ENCODE data around the gene CA10.

The CA10 gene

DNA sequence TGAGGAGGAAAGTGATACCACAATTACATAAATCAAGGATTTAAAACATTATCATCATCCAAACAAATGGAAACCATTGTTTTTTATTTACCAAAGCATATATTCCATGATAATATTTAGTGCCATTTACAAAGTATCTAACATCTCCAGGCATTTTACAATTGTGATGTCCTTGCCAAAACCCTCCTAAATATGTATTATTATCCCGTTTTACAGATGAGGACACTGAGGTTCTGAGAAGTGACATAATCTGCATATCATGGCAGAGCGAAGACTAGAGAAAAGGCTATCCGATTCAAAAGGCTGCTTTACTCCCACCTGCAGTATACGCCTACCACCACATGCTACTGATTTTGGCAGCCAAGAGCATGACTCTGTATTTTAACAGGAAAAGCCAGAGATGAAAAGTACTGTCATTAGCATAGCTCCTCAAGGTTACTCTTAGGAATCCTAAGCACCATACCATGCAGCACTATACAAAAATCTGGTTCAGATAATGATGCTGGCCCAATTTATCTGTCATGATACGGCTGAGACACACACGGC is 301.4 kb downstream of the CA10 start:
- no peaks in the 10 kb centered on the region for H3K9me3 ChIP-seq (ENCODE audit: control insufficient read depth, low read length)
- H3K4me1 ChIP-seq (ENCODE audit: control insufficient read depth, insufficient read depth, low read length) = no peaks in the 10 kb centered on the region
- H3K27me3 ChIP-seq (replicated peaks; ENCODE audit: control insufficient read depth, insufficient read depth, low read length) = peaks cover 22% of the 10 kb centered on the region
- no peaks in the 10 kb centered on the region for H3K36me3 ChIP-seq (ENCODE audit: control insufficient read depth, insufficient read depth, low read length, severe bottlenecking)
- no peak overlapping the region for H3K4me3 ChIP-seq (ENCODE audit: low read length)
- H3K9ac ChIP-seq (ENCODE audit: low read length) = no peak overlapping the region
- DNase-seq (ENCODE audit: low read depth) = no peak

GRCh38 chr17:51855806-51856205 is 302.7 kb downstream of the CA10 start:
- no peak overlapping the region for H3K4me3 ChIP-seq (ENCODE audit: low read length)
- H3K9me3 ChIP-seq (ENCODE audit: control insufficient read depth, low read length) = no peaks in the 10 kb centered on the region
- H3K36me3 ChIP-seq (ENCODE audit: control insufficient read depth, insufficient read depth, low read length, severe bottlenecking) = no peaks in the 10 kb centered on the region
- H3K4me1 ChIP-seq (ENCODE audit: control insufficient read depth, insufficient read depth, low read length) = no peaks in the 10 kb centered on the region
- H3K9ac ChIP-seq (ENCODE audit: low read length) = no peak overlapping the region
- no peak for DNase-seq (ENCODE audit: low read depth)
- H3K27me3 ChIP-seq (replicated peaks; ENCODE audit: control insufficient read depth, insufficient read depth, low read length) = peaks cover 22% of the 10 kb centered on the region

DNA sequence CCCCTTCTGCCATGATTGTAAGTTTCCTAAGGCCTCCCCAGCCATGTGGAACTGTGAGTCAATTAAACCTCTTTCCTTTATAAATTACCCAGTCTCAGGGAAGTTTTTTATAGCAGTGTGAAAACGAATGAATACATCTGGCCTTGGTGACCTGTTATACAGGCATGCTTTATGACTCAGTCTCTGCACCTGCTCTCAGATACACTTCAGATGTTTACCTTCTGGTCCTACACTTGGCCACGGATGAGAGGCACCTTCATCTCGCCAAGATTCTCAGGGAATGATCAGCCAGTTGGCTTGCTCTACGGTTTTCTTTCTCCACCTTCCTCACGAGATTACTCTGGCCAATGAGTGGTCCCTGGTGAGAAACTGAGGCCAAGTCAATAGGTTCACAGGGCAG is 304.7 kb downstream of the CA10 start:
- no peak overlapping the region for H3K4me3 ChIP-seq (ENCODE audit: low read length)
- DNase-seq (ENCODE audit: low read depth) = no peak
- no peak overlapping the region for H3K9ac ChIP-seq (ENCODE audit: low read length)
- H3K36me3 ChIP-seq (ENCODE audit: control insufficient read depth, insufficient read depth, low read length, severe bottlenecking) = no peaks in the 10 kb centered on the region
- no peaks in the 10 kb centered on the region for H3K4me1 ChIP-seq (ENCODE audit: control insufficient read depth, insufficient read depth, low read length)
- no peaks in the 10 kb centered on the region for H3K9me3 ChIP-seq (ENCODE audit: control insufficient read depth, low read length)
- peaks cover 18% of the 10 kb centered on the region for H3K27me3 ChIP-seq (replicated peaks; ENCODE audit: control insufficient read depth, insufficient read depth, low read length)

DNA sequence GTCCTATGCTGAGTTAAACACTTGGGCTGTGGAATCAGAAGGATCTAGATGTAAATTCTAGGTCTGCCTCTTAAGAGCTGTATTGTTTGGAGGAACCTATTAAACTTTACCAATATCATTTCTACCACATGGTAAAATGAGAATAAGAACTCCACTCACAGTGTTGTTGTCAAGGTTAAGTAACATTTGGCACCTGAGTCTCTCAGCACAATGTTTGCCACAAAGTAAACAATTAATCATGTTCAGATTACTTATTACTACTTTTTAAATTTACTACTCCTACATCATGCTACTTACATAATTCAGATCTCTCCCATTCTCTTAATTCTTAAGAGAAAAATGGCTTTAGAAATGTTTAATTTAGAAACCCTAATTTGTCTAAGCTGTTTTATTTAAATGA is 305.9 kb downstream of the CA10 start:
- Histone ChIP-seq H3K36me3 (ENCODE audit: control insufficient read depth, insufficient read depth, low read length, severe bottlenecking) (no peaks in the 10 kb centered on the region), H3K9me3 (ENCODE audit: control insufficient read depth, low read length) (no peaks in the 10 kb centered on the region), H3K9ac (ENCODE audit: low read length) (no peak overlapping the region), H3K4me3 (ENCODE audit: low read length) (no peak overlapping the region), H3K27me3 (replicated peaks; ENCODE audit: control insufficient read depth, insufficient read depth, low read length) (peaks cover 14% of the 10 kb centered on the region), H3K4me1 (ENCODE audit: control insufficient read depth, insufficient read depth, low read length) (no peaks in the 10 kb centered on the region)
- DNase-seq (ENCODE audit: low read depth) = no peak

GRCh38 chr17:51850201-51850600 is 308.3 kb downstream of the CA10 start:
- H3K27me3 ChIP-seq (replicated peaks; ENCODE audit: control insufficient read depth, insufficient read depth, low read length) = peaks cover under 1% of the 10 kb centered on the region
- DNase-seq (ENCODE audit: low read depth) = no peak
- no peaks in the 10 kb centered on the region for H3K9me3 ChIP-seq (ENCODE audit: control insufficient read depth, low read length)
- no peak overlapping the region for H3K4me3 ChIP-seq (ENCODE audit: low read length)
- no peak overlapping the region for H3K9ac ChIP-seq (ENCODE audit: low read length)
- H3K36me3 ChIP-seq (ENCODE audit: control insufficient read depth, insufficient read depth, low read length, severe bottlenecking) = no peaks in the 10 kb centered on the region
- H3K4me1 ChIP-seq (ENCODE audit: control insufficient read depth, insufficient read depth, low read length) = no peaks in the 10 kb centered on the region

DNA sequence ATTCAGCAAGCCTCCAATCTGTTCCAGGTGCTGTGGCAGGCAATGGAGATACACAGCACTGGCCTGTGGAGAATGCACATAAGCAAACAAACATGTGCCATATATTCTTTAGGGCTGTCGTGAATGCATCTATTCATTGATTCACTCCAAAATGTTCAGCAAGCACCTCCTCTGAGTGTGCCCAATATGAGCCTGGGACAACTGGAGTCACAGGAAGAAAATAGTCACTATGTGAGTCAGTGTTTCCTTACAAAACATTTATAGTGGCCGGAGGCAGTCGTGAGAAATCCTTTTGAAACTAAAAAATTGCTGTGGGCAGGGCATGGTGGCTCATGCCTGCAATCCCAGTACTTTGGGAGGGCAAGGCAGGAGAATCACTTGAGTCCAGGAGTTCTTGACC is 310.1 kb downstream of the CA10 start:
- DNase-seq (ENCODE audit: low read depth) = no peak
- Histone ChIP-seq H3K4me1 (ENCODE audit: control insufficient read depth, insufficient read depth, low read length) (no peaks in the 10 kb centered on the region), H3K4me3 (ENCODE audit: low read length) (no peak overlapping the region), H3K9ac (ENCODE audit: low read length) (no peak overlapping the region), H3K36me3 (ENCODE audit: control insufficient read depth, insufficient read depth, low read length, severe bottlenecking) (no peaks in the 10 kb centered on the region), H3K27me3 (replicated peaks; ENCODE audit: control insufficient read depth, insufficient read depth, low read length) (no peaks in the 10 kb centered on the region), H3K9me3 (ENCODE audit: control insufficient read depth, low read length) (no peaks in the 10 kb centered on the region)

GRCh38 chr17:51846566-51846965 is 311.9 kb downstream of the CA10 start:
- H3K9me3 ChIP-seq (ENCODE audit: control insufficient read depth, low read length) = no peaks in the 10 kb centered on the region
- no peak overlapping the region for H3K4me3 ChIP-seq (ENCODE audit: low read length)
- H3K27me3 ChIP-seq (replicated peaks; ENCODE audit: control insufficient read depth, insufficient read depth, low read length) = no peaks in the 10 kb centered on the region
- no peak overlapping the region for H3K9ac ChIP-seq (ENCODE audit: low read length)
- H3K36me3 ChIP-seq (ENCODE audit: control insufficient read depth, insufficient read depth, low read length, severe bottlenecking) = no peaks in the 10 kb centered on the region
- no peaks in the 10 kb centered on the region for H3K4me1 ChIP-seq (ENCODE audit: control insufficient read depth, insufficient read depth, low read length)
- DNase-seq (ENCODE audit: low read depth) = no peak

DNA sequence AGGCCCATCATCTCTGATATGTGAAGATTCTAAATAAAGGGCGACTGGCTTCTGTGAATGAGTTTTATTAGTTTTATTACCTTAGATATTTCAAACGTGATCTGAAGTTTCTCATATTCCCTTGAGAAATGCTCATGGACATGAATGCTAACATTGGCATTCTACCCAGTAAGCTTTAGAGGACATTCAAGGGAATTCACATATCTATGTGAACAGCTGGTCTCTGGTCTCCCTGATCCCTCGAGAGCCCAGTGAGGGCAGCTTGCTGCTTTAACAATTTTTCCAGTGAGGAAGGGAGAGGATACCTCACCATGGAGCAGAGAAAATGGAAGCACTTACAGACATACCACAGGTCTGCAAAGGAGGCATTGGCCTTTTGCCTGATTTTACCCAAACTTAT is 312.7 kb downstream of the CA10 start:
- Histone ChIP-seq H3K9me3 (ENCODE audit: control insufficient read depth, low read length) (no peaks in the 10 kb centered on the region), H3K9ac (ENCODE audit: low read length) (no peak overlapping the region), H3K27me3 (replicated peaks; ENCODE audit: control insufficient read depth, insufficient read depth, low read length) (peaks cover 7% of the 10 kb centered on the region)

DNA sequence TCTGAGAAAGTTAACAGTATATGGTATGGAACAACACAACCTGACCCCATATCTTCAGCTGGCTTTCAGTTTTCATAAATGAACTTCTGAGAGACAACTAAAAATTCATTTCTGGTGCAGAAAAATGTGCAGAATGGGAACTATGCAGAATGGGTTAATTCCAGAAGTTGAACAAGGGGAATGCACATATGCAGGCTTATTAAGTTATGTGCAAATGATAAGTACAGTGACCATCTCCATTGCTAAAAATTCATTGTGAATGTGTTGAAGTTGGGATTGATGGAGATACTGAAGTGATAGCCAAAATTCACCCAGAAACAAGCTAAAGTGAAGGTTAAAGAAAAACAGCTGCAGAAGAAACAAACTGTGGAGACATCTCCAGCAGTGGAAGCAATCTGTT is 315.8 kb downstream of the CA10 start:
- DNase-seq (ENCODE audit: low read depth) = no peak
- H3K9me3 ChIP-seq (ENCODE audit: control insufficient read depth, low read length) = no peaks in the 10 kb centered on the region
- H3K27me3 ChIP-seq (replicated peaks; ENCODE audit: control insufficient read depth, insufficient read depth, low read length) = peaks cover 8% of the 10 kb centered on the region
- H3K9ac ChIP-seq (ENCODE audit: low read length) = no peak overlapping the region
- H3K36me3 ChIP-seq (ENCODE audit: control insufficient read depth, insufficient read depth, low read length, severe bottlenecking) = no peaks in the 10 kb centered on the region
- no peaks in the 10 kb centered on the region for H3K4me1 ChIP-seq (ENCODE audit: control insufficient read depth, insufficient read depth, low read length)
- H3K4me3 ChIP-seq (ENCODE audit: low read length) = no peak overlapping the region

More for the DNA sequence above, 312.7 kb downstream of the CA10 start:
- DNase-seq (ENCODE audit: low read depth) = no peak
- Histone ChIP-seq H3K4me1 (ENCODE audit: control insufficient read depth, insufficient read depth, low read length) (no peaks in the 10 kb centered on the region), H3K4me3 (ENCODE audit: low read length) (no peak overlapping the region), H3K36me3 (ENCODE audit: control insufficient read depth, insufficient read depth, low read length, severe bottlenecking) (no peaks in the 10 kb centered on the region)

DNA sequence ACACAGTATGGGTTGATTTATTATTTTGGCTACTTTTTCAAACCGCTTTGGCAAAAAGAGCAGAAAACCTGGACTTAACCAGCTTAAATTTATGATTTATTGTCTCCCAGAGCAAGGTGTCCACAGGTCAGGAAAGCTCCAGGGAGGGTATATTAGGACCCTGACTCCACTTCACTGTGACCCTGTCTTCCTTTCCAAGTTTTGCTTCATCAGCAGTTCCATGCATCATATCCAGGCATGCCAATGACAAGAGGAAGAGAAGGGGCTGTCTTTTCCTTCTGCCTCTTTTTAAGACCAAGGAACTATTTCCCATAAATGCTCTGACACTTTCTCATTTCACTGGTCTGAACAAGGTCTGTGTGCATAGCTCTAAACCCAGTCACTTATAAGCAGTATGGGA is 316.8 kb downstream of the CA10 start:
- Histone ChIP-seq H3K9ac (ENCODE audit: low read length) (no peak overlapping the region), H3K9me3 (ENCODE audit: control insufficient read depth, low read length) (no peaks in the 10 kb centered on the region), H3K36me3 (ENCODE audit: control insufficient read depth, insufficient read depth, low read length, severe bottlenecking) (no peaks in the 10 kb centered on the region), H3K4me1 (ENCODE audit: control insufficient read depth, insufficient read depth, low read length) (no peaks in the 10 kb centered on the region), H3K4me3 (ENCODE audit: low read length) (no peak overlapping the region), H3K27me3 (replicated peaks; ENCODE audit: control insufficient read depth, insufficient read depth, low read length) (peaks cover 8% of the 10 kb centered on the region)
- no peak for DNase-seq (ENCODE audit: low read depth)

DNA sequence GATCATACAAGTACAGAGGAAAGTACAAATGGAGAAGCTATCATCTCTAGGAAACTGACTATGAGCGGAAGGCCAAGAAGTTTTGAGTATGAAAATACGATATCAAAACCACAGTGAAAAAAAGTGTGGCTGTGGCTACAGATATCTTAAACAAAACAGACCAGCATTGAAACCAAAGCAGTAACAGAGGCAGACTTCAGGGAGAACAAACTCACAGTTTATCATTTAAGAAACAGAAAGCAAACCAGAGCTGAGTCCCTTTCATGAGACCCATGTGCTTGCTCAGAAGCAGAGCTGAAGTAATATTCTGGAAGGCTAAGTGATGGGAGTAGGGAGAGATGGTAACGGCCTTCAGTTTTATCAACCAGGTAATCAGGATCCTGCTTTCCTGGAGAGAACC is 317.8 kb downstream of the CA10 start:
- Histone ChIP-seq H3K4me1 (ENCODE audit: control insufficient read depth, insufficient read depth, low read length) (no peaks in the 10 kb centered on the region), H3K4me3 (ENCODE audit: low read length) (no peak overlapping the region), H3K9me3 (ENCODE audit: control insufficient read depth, low read length) (no peaks in the 10 kb centered on the region), H3K9ac (ENCODE audit: low read length) (no peak overlapping the region), H3K36me3 (ENCODE audit: control insufficient read depth, insufficient read depth, low read length, severe bottlenecking) (no peaks in the 10 kb centered on the region), H3K27me3 (replicated peaks; ENCODE audit: control insufficient read depth, insufficient read depth, low read length) (peaks cover 8% of the 10 kb centered on the region)
- no peak for DNase-seq (ENCODE audit: low read depth)

GRCh38 chr17:51833620-51834019 is 324.9 kb downstream of the CA10 start:
- no peak for DNase-seq (ENCODE audit: low read depth)
- Histone ChIP-seq H3K9ac (ENCODE audit: low read length) (no peak overlapping the region), H3K27me3 (replicated peaks; ENCODE audit: control insufficient read depth, insufficient read depth, low read length) (no peaks in the 10 kb centered on the region), H3K9me3 (ENCODE audit: control insufficient read depth, low read length) (no peaks in the 10 kb centered on the region), H3K36me3 (ENCODE audit: control insufficient read depth, insufficient read depth, low read length, severe bottlenecking) (no peaks in the 10 kb centered on the region), H3K4me1 (ENCODE audit: control insufficient read depth, insufficient read depth, low read length) (no peaks in the 10 kb centered on the region), H3K4me3 (ENCODE audit: low read length) (no peak overlapping the region)
